NT2/D1 (cell line): ENCODE results near the gene ARHGEF11.

ENCODE experiments used
- DNase-seq: peaks from one replicate; pipeline ENCODE4 v3.0.0-alpha.2; 2011; ENCODE audit warnings: low read depth, low spot score
- H3K27me3 ChIP-seq: 2 replicates; pipeline ENCODE4 v1.6.0; 2011; ENCODE audit warnings: mild to moderate bottlenecking; ENCODE audit not compliant: insufficient read length, insufficient read depth
- H3K36me3 ChIP-seq: 2 replicates; pipeline ENCODE4 v1.6.1; 2011; ENCODE audit warnings: mild to moderate bottlenecking, low read length, mixed read lengths; ENCODE audit not compliant: insufficient read depth, insufficient read length
- H3K4me1 ChIP-seq: 2 replicates; pipeline ENCODE4 v1.5.1; 2011; ENCODE audit not compliant: insufficient read depth, insufficient read length
- H3K4me3 ChIP-seq: 2 replicates; pipeline ENCODE4 v1.5.1; 2011; ENCODE audit warnings: low read depth; ENCODE audit not compliant: insufficient read length
- H3K9ac ChIP-seq: 2 replicates; pipeline ENCODE4 v1.6.0; 2011; ENCODE audit warnings: low read depth; ENCODE audit not compliant: insufficient read length
- H3K9me3 ChIP-seq: 2 replicates; pipeline ENCODE4 v1.5.1; 2011; ENCODE audit warnings: mild to moderate bottlenecking, low read length; ENCODE audit not compliant: insufficient read depth
- SUZ12 ChIP-seq: IDR thresholded peaks from 2 replicates; pipeline ENCODE4 v1.6.1; 2011; ENCODE audit not compliant: insufficient read length, insufficient read depth; ENCODE audit errors: extremely low read depth
- YY1 ChIP-seq: IDR thresholded peaks from 2 replicates; pipeline ENCODE4 v1.6.1; 2011; ENCODE audit not compliant: insufficient read length, insufficient read depth
- ZNF274 ChIP-seq: IDR thresholded peaks from 2 replicates; pipeline ENCODE4 v1.6.1; 2011; ENCODE audit warnings: mild to moderate bottlenecking, low read depth, low read length

ARHGEF11 gene

DNA sequence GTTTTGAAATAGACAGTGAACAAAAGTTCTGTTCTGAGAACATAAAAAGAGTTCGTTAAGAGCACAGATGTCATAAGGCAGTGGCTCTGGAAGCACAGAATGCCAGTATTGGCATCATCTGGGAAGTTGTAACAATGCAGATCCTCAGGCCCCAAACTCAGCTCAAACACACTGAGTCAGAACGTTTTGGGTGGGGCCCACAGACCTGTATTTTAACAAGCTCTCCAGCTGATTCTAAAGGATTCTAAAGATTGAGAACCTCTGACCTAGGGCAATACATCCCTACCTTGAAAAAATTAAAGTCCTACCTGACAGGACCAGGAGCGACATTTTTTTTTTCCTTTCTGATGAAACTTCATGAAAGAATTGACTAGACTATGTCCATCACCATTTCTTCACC, 13.2 kb downstream of the ARHGEF11 start:
- H3K9ac ChIP-seq, result no peak overlapping the region
- no peak for DNase-seq
- H3K36me3 ChIP-seq, result peaks cover 15% of the 10 kb centered on the region
- H3K9me3 ChIP-seq, result no peaks in the 10 kb centered on the region
- no peak overlapping the region for H3K4me3 ChIP-seq
- H3K27me3 ChIP-seq, result no peaks in the 10 kb centered on the region
- TF ChIP-seq SUZ12, result no peak
- no peak for TF ChIP-seq ZNF274
- TF ChIP-seq YY1, result no peak
- H3K4me1 ChIP-seq, result peaks cover 2% of the 10 kb centered on the region

DNA sequence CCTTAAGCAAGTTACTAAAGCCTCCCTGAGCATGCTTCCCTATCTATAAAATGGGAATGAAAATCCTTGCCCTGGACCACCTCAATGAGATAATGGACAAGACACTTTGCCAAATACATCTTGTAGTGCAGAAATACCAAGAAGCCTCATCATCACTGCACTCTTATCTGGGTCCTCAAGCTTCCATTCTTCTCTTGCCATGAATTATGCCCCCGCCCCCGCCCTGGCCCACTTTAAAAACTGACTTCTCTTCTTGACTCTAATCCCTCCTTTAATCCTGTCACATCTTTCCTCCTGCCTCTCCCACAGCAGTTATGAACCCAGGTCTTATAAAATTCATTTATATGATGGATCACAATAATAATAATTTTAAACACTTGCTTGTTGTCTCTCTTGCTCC, 14.8 kb downstream of the ARHGEF11 start:
- TF ChIP-seq YY1 (no peak), SUZ12 (no peak), ZNF274 (no peak)
- no peak for DNase-seq
- Histone ChIP-seq H3K4me3 (no peak overlapping the region), H3K9ac (no peak overlapping the region), H3K27me3 (no peaks in the 10 kb centered on the region), H3K36me3 (peaks cover 15% of the 10 kb centered on the region), H3K4me1 (peaks cover 2% of the 10 kb centered on the region), H3K9me3 (no peaks in the 10 kb centered on the region)

DNA sequence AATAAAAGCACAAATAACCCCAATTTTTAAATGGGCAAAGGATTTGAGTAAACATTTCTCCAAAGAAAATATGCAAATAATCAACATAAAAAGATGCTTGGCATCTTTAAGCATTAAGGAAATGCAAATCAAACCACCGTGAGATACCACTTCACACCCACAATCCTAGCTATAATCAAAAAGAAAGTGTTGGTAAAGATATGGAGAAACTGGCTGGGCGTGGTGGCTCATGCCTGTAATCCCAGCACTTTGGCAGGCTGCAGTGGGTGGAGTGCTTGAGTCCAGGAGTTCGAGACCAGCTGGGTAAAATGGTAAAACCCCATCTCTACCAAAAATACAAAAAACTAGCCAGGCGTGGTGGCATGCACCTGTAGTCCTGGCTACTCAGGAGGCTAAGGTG, 16.9 kb downstream of the ARHGEF11 start:
- no peaks in the 10 kb centered on the region for H3K4me1 ChIP-seq
- no peaks in the 10 kb centered on the region for H3K9me3 ChIP-seq
- TF ChIP-seq SUZ12 (no peak), YY1 (no peak), ZNF274 (no peak)
- no peak overlapping the region for H3K9ac ChIP-seq
- peaks cover 24% of the 10 kb centered on the region for H3K36me3 ChIP-seq
- DNase-seq, result no peak
- no peak overlapping the region for H3K4me3 ChIP-seq
- H3K27me3 ChIP-seq, result no peaks in the 10 kb centered on the region

DNA sequence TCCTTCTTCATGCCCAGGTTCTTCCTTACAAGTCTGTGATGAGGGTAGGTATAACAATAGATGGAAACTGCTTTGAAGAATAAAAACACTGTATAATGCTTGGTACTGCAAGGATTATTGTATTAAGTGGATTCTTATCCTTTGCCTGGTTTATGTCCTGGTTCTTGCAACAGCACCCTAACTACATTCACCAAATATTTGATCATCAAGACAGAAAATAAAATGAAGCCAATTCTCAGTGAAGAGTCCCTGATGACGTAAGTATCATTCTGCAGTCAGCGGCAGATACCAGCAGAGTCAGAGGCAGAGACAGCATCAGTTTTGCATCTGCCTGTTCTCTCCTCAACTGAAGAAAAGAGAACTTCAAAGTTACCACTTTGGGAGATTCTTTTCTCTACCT, 19.7 kb downstream of the ARHGEF11 start:
- Histone ChIP-seq H3K27me3 (no peaks in the 10 kb centered on the region), H3K4me3 (no peak overlapping the region), H3K4me1 (no peaks in the 10 kb centered on the region), H3K9ac (no peak overlapping the region), H3K36me3 (peaks cover 11% of the 10 kb centered on the region), H3K9me3 (peaks cover 19% of the 10 kb centered on the region)
- DNase-seq, result no peak
- TF ChIP-seq SUZ12 (no peak), ZNF274 (no peak), YY1 (no peak)

DNA sequence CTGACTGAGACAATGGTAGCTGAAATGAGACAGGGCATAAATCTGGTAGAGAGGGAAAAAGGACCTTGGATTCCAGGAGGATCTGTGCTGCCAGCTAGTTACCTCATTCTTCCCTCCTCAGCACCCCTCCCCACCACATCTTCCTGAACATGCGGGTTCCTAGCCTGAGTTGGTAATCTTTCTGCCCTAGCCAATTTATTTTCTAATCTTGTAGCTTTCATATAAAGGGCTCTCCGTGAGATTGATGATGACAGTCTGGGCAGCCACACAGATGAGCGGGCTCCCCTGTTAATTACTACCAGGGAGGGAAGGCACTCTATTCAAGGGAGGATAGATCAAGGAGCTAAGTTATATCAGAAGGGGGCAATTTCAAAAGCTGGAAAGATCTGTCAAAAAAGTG, 20.2 kb downstream of the ARHGEF11 start:
- peaks cover 11% of the 10 kb centered on the region for H3K36me3 ChIP-seq
- no peaks in the 10 kb centered on the region for H3K4me1 ChIP-seq
- TF ChIP-seq SUZ12 (no peak), YY1 (no peak), ZNF274 (no peak)
- DNase-seq, result no peak
- H3K9me3 ChIP-seq, result peaks cover 19% of the 10 kb centered on the region
- H3K27me3 ChIP-seq, result no peaks in the 10 kb centered on the region
- H3K4me3 ChIP-seq, result no peak overlapping the region
- no peak overlapping the region for H3K9ac ChIP-seq

DNA sequence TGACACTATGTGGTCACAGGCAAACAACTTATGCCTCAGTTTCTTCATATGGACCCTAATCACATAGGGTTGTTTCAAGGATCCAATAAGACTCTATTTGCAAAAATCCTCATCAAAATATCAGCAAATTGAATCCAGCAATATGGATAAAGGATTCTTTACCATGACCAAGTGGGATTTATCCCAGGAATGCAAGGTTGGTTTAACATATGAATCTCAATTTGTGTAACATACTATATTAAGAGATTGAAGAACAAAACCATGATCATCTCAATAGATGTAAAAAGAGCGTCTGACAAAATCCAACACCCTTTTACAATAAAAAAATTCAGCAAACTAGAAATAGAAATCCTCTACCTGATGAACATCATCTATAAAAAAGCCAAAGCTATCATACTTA, 23.9 kb downstream of the ARHGEF11 start:
- TF ChIP-seq SUZ12 (no peak), ZNF274 (no peak), YY1 (no peak)
- peaks cover 27% of the 10 kb centered on the region for H3K9me3 ChIP-seq
- peaks cover 8% of the 10 kb centered on the region for H3K36me3 ChIP-seq
- H3K4me1 ChIP-seq, result no peaks in the 10 kb centered on the region
- no peaks in the 10 kb centered on the region for H3K27me3 ChIP-seq
- DNase-seq, result no peak
- H3K4me3 ChIP-seq, result no peak overlapping the region
- H3K9ac ChIP-seq, result no peak overlapping the region

DNA sequence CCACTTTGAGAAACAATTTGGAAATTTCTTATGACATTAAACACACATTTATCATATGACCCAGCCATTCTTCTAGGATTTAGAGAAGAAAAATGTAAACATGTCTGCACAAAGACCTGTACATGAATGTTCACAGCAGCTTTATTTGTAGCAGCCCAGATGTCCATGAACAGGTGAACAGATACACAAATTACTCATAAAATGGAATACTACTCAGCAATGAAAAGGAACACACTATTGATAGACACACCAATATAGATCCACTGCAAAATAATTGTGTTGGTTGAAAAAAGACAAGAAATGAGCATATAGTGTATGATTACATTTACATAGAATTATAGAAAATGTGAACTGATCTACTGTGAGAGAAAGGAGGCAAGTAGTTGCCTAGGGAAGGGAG, 26.1 kb downstream of the ARHGEF11 start:
- H3K27me3 ChIP-seq, result no peaks in the 10 kb centered on the region
- no peak overlapping the region for H3K9ac ChIP-seq
- DNase-seq, result no peak
- TF ChIP-seq SUZ12 (no peak), YY1 (no peak), ZNF274 (no peak)
- H3K4me1 ChIP-seq, result no peaks in the 10 kb centered on the region
- H3K4me3 ChIP-seq, result no peak overlapping the region
- H3K36me3 ChIP-seq, result no peaks in the 10 kb centered on the region
- H3K9me3 ChIP-seq, result peaks cover 27% of the 10 kb centered on the region

DNA sequence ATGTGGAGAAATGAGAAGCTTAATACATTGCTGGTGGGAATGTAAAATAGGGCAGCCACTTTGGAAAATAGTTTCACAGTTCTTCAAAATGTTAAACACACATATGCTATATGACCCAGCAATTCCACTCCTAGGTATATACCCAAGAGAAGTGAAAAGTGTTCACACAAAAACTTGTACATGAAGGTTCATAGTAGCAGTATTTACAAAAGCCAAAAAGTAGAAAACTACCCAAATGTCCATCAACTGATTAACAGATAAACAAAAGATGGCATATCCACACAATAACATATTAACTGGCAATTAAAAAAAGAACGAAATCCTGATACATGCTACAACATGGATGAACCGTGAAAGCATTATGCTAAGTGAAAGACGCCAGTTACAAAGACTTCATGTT, 33.7 kb downstream of the ARHGEF11 start:
- Histone ChIP-seq H3K9ac (no peak overlapping the region), H3K4me1 (no peaks in the 10 kb centered on the region), H3K4me3 (no peak overlapping the region), H3K9me3 (peaks cover 7% of the 10 kb centered on the region; the same call in 1 of the 2 replicates), H3K36me3 (no peaks in the 10 kb centered on the region), H3K27me3 (no peaks in the 10 kb centered on the region)
- TF ChIP-seq SUZ12 (no peak), YY1 (no peak), ZNF274 (no peak)
- no peak for DNase-seq
